GM06990 (cell line): ENCODE measurements around the gene CCDC107.

ENCODE experiments used
- DNase-seq: peaks from one replicate; pipeline ENCODE4 v3.0.0-alpha.2; 2011; ENCODE audit not compliant: insufficient read length; ENCODE audit errors: extremely low read depth
- H3K27me3 ChIP-seq: replicated peaks from 2 replicates; pipeline ENCODE4 v1.6.0; 2011; ENCODE audit warnings: low read length; ENCODE audit not compliant: control insufficient read depth, insufficient read depth
- H3K36me3 ChIP-seq: 2 replicates; pipeline ENCODE4 v1.5.1; 2011; ENCODE audit warnings: low read length; ENCODE audit not compliant: control insufficient read depth, insufficient read depth
- H3K4me3 ChIP-seq: replicated peaks from 2 replicates; pipeline ENCODE4 v1.5.1; 2011; ENCODE audit warnings: low read depth, mild to moderate bottlenecking, control low read depth, low read length
- TF ChIP-seq, protein P1 (sequence below): IDR thresholded peaks from 2 replicates; pipeline ENCODE4 v1.5.1; 2011; ENCODE audit warnings: low read length, control low read depth, mild to moderate bottlenecking, inconsistent platforms; ENCODE audit not compliant: insufficient read depth, poor library complexity, severe bottlenecking

Gene CCDC107

DNA sequence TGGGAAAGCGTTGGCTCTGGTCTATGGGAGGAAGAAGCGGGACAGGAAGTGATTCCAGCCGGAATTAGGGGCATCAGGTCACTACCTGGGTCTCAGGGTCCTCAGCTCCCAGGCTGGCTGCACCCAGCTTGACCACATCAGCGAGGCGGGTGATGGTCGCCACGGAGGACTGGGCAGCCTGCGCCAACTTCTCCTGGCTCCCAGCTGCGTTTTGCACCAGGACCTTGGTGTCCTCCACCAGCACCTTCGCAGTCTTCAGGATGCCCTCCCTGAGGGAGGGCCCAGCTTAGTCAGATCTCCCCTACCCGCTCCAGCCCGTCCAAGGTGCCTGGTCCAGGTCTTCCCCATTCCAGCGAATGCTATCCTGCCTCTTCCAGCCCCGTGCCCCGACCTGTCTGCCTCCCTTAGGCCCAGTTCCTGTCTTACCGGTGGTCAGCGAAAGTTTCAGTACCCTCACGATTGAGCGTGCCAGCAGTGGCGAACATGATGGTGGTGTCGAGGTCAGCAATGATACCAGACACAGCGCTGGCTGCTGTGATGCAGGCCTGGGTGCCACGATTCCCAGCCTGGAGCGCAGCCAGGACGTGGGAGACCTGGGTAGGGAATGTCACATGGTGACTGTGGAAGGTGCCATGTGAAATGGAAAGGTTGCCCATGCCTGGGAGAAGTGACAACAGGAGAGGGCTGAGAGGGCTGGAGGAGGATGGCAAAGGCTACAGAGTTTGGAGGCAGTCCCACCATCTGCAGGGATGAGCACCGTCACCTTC, 46.0 kb downstream of the CCDC107 start:
- peaks cover 70% of the 10 kb centered on the region for H3K36me3 ChIP-seq
- no peaks in the 10 kb centered on the region for H3K27me3 ChIP-seq
- no peak for DNase-seq
- TF ChIP-seq, protein P1, sequence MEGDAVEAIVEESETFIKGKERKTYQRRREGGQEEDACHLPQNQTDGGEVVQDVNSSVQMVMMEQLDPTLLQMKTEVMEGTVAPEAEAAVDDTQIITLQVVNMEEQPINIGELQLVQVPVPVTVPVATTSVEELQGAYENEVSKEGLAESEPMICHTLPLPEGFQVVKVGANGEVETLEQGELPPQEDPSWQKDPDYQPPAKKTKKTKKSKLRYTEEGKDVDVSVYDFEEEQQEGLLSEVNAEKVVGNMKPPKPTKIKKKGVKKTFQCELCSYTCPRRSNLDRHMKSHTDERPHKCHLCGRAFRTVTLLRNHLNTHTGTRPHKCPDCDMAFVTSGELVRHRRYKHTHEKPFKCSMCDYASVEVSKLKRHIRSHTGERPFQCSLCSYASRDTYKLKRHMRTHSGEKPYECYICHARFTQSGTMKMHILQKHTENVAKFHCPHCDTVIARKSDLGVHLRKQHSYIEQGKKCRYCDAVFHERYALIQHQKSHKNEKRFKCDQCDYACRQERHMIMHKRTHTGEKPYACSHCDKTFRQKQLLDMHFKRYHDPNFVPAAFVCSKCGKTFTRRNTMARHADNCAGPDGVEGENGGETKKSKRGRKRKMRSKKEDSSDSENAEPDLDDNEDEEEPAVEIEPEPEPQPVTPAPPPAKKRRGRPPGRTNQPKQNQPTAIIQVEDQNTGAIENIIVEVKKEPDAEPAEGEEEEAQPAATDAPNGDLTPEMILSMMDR: no peak
- no peak overlapping the region for H3K4me3 ChIP-seq

- H3K36me3 ChIP-seq: peaks cover 59% of the 10 kb centered on the region
- no peak for DNase-seq
- H3K4me3 ChIP-seq: no peak overlapping the region
- TF ChIP-seq, protein P1: no peak
- no peaks in the 10 kb centered on the region for H3K27me3 ChIP-seq
Measured at GRCh38 chr9:35705372-35705771, 47.3 kb downstream of the CCDC107 start.

DNA sequence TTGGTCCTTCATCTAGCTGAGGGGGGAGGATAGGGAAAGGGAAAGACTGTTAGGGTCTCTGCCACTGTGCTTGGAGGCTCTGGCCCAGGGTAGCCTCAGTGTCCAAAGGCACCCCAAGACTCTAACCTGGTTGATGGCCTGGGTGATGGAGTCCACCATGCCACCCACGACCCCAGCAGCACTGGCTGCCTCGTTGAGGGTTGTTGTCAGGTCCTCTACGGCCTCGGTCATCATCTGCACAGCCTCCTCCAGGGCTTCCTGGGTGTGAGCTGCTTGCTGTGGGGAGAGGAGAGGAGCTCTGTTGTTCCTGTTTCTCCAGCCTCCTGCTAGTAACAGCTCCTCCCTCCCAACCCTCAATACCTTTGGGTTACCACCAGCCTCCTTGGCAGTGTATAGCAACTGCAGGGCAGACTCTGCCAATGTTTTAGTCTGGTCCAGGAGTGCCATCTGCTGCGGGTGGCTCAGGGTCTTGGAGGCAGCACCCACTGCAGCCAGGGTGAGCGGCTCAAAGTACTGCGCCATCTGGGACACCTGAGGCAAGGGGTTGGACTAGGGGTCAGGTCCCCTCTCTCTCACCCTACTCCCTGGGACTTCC, 47.8 kb downstream of the CCDC107 start:
- DNase-seq: no peak
- Histone ChIP-seq H3K27me3 (no peaks in the 10 kb centered on the region), H3K4me3 (no peak overlapping the region), H3K36me3 (peaks cover 64% of the 10 kb centered on the region)
- TF ChIP-seq, protein P1: no peak

- Histone ChIP-seq H3K36me3 (peaks cover 68% of the 10 kb centered on the region), H3K4me3 (no peak overlapping the region), H3K27me3 (no peaks in the 10 kb centered on the region)
- DNase-seq: no peak
- TF ChIP-seq, protein P1: no peak
Measured at GRCh38 chr9:35706951-35707350, 48.9 kb downstream of the CCDC107 start.

GRCh38 chr9:35708146-35708545, 50.1 kb downstream of the CCDC107 start:
- Histone ChIP-seq H3K36me3 (peaks cover 70% of the 10 kb centered on the region), H3K4me3 (no peak overlapping the region), H3K27me3 (no peaks in the 10 kb centered on the region)
- TF ChIP-seq, protein P1: no peak
- no peak for DNase-seq
